HG03066 (cell line): ENCODE measurements around the gene DBNL.

Source experiments
- ATAC-seq: cut with Tn5 transposase; IDR thresholded peaks from one replicate; pipeline ENCODE4 v1.9.1; 2021; ENCODE audit warnings: low read depth; ENCODE audit not compliant: unreplicated experiment

The DBNL gene

GRCh38 chr7:44075296-44076075 is 31.0 kb downstream of the DBNL start:
- ATAC-seq, result no peak

DNA sequence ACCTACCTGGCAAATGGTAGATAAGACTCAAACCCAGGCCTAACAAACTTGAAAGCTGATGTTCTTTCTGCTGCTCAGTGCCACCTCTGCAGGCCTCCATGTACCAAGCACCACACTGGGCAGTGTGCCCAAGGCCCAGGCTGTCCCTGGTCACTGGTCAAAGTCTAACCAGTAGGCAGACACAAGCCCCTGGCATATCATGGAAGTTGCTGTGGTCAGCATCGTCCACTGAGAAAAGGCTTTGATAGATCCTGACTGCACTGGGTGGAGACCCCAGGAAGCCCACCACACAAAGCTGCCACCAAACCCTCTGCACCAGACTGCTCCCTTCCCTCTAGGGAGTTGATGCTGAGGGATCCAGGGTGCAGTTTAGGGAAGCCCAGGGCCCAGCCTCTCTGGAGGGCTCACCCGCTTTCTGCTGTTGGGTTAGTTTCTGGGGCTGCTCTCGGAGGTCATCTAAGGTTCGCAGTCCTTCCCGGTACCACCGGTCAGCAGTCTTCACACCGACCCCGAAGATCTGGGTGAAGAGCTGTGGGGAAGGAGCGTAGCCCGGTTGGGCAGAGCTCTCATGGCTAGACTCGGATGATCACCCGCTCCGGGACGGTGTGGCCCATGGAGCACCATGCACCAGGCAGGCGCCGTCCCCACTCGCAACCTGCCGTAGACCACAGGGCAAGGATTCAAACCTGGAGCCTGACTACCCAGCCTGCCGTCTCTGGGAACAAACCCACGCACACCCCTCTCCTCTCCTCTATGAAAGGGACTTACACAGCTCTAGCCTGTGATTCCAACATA is 31.8 kb downstream of the DBNL start:
- ATAC-seq, result no peak

GRCh38 chr7:44077061-44077460 is 32.6 kb downstream of the DBNL start:
- no peak for ATAC-seq

- ATAC-seq, result no peak
Observed at GRCh38 chr7:44077681-44078091, 33.2 kb downstream of the DBNL start.

DNA sequence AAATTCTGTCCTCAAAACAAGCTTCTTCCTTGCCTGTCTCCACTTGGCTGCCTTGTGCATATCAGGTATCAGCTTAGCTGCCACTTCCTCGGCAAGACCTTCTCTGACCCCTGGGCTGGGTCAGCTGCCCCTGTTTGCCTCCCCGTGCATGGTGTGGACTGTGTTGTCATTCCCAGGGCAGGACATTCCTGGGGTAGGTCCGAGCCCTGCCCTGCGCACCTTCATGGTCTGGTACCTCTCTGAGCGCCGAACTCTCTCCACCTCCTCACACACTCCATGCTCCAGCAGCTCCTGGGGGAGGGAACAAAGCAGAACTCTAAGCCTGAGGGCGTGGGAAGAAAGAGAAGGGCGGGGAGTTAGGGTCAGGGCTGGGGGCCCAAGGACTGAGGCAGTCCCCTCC is 34.0 kb downstream of the DBNL start:
- no peak for ATAC-seq

- ATAC-seq, result no peak
Observed at GRCh38 chr7:44079331-44080021, 35.0 kb downstream of the DBNL start.

GRCh38 chr7:44080118-44080517 is 35.6 kb downstream of the DBNL start:
- no peak for ATAC-seq

DNA sequence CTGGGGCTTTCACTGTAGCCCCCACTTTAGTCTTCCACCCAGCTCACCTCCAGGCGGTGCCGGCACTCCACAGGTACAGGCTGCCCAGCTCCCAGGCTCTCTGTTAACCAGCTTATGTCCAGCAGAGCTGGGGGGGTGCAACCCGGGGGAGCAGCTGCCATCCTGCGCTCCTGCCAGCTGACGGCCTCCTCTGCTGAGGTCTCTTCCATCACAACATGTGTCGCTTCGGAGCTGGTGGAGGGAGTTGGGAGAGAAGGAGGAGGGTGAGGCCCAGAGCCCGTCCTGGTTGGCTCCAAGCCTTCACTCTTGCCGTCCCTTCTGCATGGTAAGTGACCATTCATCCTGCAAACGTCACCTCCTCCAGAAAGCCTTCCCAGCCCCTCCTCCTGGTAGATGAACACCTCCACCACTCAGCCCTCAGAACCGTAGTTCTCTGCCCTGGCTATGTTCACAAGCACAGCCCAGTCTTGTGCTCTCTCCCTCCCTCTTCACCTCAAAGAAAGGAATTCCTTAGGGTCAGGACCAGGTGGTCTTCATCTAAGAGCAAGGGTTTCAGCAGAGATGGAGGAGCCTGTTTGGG is 36.3 kb downstream of the DBNL start:
- ATAC-seq, result no peak

DNA sequence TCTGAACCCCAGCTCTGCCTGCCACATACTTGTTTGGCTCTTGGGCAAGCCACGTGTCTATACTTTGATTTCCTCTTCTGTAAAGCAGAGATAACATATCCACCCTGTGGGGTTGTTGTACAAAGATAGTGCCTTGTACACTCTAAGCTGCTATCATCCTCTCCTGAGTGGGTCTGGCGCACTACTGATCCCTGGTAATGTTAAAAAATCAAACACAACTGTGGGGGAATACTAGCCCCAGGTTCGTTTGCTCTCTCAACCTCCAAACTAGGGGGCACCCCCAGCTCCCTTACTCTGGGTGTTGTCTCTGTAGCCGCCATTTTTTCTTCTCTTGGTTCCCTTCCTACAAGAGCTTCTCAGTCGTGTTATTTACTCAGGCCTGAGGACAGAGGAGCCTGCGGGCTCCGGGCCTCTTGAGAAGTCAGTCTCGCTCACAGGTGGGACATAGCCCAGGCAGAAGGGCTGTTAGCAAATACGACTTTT is 36.8 kb downstream of the DBNL start:
- no peak for ATAC-seq

DNA sequence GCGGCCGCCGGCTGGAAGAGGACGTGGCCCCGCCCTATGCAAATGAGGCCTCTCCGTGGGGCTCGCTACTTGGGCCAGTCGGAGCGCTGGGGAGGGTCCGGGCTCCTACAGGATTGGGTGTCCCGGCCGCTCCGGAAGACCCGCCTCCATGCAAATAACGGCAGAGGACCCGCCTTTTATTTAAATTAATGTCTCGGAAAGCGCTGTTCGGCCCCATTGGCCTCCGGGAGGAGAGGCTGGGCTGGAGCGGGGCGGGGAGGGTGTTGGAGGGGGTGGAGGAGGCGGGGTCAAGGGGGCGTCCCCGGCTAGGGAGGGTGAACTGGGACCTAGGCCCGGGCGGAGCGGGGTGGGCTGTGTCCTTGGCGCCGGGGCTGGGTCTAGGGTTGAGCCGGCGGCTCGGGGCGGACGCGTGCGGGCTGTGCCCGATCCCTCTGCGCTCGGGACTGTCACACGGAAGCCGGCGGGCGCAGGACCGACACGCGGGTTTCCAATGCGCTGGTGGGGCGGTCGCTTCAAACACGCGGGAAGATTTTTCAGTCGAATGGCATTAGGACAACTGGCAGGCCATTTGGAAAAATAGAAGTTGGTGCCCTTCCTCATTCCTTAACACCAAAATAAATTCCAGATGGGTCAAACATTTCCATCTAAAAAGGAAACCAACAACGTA is 38.2 kb downstream of the DBNL start:
- peak; percentile 93 for ATAC-seq

GRCh38 chr7:44083796-44084195 is 39.3 kb downstream of the DBNL start:
- ATAC-seq, result no peak

DNA sequence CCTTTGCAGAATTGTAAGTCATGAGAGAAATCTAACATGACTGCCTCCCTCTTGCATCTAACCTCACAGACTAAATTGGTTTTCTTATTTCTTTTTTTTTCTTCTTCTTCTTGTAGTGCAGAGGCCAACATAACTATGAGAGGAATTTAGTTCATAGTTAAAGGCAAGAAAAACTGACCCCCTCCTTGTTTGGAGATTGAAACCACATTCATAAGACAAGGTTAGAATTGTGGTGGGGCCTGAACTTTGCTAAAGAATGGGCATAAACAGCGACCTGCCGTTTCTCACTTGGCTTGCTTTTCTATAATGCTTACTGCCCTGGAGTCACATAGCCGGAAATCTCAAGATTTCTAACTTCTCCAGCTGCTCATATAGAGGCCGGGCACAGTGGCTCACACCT is 40.2 kb downstream of the DBNL start:
- ATAC-seq, result no peak

DNA sequence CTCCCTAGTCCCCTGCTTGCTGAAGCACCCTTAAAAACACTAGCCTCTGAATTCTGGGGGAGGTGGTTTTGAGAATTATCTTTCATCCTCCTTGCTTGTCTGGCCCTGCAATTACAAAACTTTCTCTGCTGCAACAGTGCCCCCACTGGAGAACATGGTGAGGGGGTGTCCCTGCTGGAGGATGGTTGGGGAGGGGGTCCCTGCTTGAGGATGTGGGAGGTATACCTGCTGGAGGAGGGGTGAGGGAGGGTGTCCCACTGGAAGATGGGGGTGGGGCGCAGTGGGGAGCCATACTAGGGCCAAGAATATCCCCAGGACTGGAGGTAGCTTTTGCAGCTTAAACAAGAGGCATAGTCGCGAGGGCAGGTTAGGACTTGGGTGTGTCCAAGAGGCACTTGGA is 41.0 kb downstream of the DBNL start:
- no peak for ATAC-seq

- no peak for ATAC-seq
Observed at GRCh38 chr7:44086627-44087026, 42.1 kb downstream of the DBNL start.

- no peak for ATAC-seq
Observed at GRCh38 chr7:44087911-44088838, 43.7 kb downstream of the DBNL start.

DNA sequence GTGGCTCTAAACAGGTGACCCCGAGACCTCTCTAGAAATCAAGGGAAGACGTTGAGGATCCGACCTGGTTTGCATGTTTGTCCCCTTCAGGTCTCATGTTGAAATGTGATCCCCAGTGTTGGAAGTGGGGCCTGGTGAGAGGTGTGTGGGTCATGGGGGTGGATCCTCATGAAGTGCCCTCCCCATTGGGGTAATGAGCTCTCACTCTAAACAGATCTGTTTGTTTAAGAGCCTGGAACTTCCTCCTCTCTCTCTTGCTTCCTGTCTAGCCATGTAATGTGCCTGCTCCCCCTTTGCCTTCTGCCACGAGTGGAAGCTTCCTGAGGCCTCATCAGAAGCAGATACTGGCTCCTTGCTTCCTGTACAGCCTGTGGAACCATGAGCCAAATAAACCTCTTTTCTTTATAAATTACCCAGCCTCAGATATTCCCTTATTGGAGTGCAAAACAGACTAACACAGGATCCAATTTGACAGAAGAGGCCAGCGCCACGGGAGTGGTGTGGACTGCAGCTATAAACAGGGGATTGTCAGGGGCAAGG is 48.7 kb downstream of the DBNL start:
- no peak for ATAC-seq

DNA sequence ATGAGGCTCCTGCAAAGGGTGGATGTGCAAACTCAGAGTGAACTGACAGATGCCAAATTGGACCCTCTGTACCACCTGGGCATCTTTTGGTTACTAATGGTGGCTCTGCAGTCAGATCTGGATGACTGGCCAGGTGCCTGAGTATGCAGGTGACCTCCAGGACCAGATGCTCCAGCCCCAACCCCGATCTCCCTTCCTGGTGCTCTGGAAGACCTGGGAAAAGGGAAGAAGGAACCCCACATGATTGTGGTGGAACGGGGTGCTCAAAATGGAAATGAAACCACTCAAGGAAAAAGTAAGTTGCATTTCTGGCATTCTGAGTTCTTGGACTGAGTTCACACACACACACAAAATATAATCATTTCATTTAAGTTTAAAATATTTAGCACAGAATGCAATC is 49.9 kb downstream of the DBNL start:
- no peak for ATAC-seq

DNA sequence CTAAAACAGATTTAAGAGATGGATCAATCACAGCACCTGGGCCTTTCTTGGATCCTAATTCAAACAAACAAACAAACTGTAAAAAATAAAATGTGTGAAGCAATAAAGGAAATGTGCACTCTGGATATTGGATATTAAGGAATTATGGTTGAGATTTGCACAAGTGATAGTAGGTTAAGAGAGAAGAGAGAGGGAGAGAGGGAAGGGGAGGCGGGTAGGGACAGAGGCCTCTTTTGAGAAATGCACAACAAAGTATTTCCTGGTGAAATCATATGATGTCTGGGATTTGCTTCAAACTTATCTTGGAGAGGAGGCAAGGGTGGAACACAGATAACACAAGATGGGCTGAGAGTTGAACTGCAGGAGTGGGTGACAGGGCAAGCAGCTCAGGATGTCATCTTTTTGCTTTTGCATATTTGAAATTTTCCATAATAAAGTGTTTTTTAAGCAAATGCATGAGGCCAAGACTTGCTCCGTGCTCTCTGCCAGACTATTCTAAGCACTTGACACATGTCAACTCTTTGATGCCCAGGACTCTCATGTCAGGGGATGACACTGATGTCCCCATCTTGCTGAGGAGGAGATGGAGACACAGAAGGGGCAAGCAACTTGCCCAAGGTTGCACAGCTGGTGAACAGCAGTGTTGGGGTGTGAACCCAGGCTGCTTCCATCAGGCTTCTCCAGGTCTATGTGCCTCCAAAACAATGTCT is 50.5 kb downstream of the DBNL start:
- ATAC-seq, result no peak
